HUDEP-2 (cell line): ENCODE data around the gene FIS1.
"Not testable (repeated sequence)": the region's sequence is repeated elsewhere in the genome, so short reads cannot be mapped to it uniquely, and the experiment has no call there.

Source experiments
- DNase-seq, 76 experiments: peaks; one replicate each; lab custom pipeline; 2025; ENCODE audit not compliant: unreplicated experiment in 76 of 76; lab: John Stamatoyannopoulos, UW

Gene FIS1

DNA sequence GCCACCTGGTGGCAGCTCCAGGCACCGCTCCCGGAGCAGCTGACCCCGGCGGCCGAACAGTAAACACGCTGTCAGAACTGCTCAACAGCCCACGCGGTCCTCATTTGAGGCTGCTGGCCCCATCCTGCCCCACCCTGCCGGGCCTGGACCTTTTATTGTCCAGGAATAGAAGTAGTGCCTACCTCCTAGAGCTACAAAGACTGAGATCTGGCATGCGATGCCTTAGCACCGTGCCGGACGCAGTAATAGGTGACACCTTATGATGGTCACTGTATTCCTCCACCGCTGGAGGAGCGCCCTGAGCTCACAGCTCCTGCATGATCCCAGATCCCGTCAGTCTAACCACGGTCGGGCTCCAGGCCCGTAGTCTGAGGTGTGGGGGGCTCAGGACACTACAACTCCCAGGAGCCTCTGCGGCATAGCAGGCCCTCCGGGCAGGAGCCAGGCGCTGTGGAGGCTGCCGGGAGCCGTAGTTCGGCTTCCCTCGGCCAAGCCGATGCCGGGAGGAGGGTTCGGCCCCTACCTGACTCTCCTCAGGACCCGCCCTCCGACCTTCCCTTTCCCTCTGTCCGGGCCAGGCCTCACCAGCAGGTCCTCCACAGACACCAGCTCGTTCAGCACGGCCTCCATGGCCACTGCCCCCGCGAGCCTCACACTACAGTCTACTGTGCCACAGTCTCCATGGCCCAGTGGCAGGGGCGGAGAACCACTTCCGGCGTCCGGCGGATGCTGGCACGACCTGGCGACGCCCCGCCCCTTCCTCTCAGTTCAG lies at the start of gene FIS1:
TSS of gene FIS1 (minus strand) at position 707 of the 772 bp plus-strand sequence. CDS start at position 630, 77 bp downstream.
- peak in 75 of 76 experiments; percentile 45 to 92 (median 84) for DNase-seq

DNA sequence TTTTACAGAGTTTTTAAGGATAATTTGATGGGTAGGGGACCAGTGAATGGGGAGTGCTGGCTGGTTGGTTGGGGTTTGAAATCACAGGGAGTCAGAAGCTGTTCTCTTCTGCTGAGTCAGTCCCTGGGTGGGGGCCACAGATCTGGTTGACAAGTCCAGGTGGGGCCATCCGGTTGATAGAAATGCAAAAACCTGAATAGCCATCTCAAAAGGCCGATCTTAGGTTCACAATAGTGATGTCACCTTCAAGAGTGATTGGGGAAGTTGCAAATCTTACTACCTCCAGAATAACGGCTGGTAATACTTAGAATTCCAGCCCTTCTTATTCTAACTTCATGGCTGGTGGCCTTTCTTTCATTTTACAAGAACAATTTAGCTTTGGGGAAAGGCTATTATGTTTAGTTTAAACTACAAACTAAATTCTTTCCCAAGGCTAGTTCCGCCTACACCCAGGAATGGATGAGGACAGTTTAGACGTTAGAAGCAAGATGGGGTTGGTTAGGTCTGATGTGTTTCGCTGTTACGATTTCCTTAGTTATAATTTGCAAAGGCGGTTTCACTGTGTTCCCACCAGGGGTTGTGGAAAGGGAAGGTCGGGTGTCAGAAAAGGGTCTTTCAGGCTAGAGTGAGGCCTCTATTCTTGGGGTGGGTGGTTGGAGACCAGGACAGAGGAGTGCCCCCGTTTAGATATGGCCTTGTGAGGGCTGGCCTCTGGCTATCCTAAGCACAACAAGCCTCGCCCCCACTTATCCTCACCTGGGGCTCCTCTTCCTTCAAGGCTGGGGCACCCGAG lies 49.4 kb upstream of the FIS1 start:
- DNase-seq, result no peak

DNA sequence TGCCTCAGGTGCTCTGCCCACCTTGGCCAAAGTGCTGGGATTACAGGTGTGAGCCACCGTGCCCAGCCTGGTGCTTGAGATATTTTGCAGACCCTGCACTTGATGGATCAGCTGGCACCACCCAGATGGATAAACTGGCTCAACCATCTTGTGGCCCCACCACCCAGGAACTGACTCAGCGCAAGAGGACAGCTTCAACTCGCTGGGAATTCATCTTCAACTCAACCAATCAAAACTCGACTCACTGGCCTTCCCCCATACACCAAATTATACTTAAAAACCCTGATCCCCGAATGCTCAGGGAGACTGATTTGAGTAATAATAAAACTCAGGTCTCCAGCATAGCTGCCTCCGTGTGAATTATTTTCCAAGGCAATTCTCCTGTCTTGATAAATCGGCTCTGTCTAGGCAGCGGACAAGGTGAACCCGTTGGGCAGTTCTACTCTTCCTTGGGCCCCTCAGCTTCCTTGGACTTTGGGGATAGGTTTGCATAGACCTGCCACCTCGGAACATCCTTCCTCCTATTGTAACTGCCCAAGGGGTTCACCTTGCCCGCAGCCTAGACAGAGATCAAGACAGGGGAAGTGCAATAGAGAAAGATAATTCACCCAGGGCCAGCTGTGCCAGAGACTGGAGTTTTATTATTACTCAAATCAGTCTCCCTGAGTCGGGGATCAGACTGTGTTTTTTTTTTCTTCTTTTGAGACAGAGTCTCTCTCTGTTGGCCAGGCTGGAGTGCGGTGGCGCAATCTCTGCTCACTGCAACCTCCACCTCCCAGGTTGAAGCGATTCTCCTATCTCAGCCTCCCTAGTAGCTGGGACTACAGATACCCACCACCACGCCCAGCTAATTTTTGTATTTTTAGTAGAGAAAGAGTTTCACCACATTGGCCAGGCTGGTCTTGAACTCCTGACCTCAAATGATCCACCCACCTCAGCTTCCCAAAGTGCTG lies 48.5 kb upstream of the FIS1 start:
- not testable (repeated sequence) for DNase-seq

DNA sequence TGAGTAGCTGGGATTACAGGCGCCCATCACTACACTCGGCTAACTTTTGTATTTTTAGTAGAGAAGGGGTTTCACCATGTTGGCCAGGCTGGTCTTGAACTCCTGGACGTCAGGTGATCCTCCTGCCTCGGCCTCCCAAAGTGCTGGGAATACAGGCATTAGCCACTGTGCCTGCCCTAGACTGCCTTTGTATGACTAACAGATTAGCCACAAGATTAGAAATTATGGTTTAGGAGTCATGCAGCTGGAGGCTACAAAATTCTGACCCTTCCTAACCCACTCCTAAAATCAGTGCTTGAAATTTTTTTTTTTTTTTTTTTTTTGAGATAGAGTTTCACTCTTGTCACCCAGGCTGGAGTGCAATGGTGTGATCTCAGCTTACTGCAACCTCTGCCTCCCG lies 47.7 kb upstream of the FIS1 start:
- not testable (repeated sequence) for DNase-seq

DNA sequence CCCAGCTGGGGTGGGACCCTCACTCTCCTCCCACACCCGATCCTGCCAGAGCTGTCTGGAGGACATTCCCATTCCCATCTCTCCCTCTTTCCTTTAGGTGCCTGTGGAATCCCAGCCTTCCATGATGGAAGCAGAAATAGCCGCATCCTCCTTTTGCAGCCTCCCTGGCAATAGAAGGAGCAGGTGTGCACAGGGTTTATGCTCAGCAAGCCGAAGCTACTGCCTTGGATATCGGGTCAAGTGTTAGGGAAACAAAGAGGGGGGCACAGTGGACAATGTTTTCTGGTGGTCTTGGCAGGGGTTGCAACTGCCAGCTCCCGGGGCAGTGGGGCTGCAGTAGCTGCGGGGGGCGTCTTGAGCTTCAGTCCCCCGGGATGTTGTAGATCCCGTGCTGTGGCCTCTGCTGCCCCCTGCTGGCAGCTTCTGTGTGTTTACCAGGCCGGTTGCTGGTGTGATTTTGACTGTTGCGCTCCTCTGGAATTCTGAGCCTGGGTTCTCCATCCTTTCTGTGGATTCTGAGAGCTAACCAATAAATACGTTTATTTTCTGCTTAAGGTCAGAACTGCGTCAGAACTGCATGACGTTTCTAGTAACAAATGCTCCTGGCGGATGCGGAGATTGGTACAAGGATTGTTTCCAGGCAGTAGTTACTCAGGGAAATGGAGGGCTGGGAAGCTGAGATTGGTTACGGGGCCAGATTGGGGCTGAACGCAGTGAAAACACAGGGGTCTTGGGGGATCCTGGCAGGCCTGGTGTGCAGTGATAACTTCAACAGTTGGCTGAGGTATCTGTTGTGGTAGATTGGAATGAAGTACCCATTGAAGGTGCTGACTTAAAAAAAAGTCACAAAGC lies 45.5 kb upstream of the FIS1 start:
- DNase-seq, result peak in 43 of 76 experiments; percentile 3 to 57 (median 22)

DNA sequence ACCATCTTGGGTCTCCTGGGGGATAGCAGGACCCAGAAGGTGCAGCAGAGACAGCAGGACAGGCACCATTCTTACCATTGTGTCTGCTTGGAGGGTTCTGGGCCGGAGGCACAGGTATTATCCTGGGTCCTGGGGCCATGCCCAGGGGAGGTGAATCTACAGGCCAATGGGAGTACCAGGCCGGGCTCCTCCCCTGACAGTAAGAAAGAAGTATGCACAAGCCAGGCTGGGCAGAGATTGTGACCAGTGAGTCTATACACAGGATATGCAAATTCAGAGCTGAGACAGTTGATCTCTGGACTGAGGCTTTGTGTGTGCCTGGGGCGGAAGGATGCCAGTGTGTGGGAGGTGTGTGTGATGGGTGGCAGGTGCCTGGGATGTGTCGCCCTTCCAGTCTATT lies 44.8 kb upstream of the FIS1 start:
- not testable (repeated sequence) for DNase-seq

DNA sequence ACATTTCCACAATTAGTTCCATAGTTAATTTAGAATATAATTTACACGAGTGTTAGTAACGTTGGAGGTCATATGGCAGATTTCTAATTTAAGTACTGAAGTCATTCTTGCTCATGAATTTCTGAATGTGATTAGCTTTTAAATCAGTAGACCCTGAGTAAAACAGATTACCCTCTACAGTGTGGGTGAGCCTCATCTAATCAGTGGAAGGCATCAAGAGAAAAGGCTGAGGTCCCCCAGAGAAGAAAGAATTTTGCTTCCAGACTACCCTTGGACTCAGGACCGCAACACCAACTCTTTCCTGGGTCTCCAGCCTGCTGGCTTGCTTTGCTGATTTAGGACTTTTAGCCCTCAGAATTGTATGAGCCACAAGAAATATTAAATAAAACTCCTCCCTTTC lies 43.6 kb upstream of the FIS1 start:
- no peak for DNase-seq

DNA sequence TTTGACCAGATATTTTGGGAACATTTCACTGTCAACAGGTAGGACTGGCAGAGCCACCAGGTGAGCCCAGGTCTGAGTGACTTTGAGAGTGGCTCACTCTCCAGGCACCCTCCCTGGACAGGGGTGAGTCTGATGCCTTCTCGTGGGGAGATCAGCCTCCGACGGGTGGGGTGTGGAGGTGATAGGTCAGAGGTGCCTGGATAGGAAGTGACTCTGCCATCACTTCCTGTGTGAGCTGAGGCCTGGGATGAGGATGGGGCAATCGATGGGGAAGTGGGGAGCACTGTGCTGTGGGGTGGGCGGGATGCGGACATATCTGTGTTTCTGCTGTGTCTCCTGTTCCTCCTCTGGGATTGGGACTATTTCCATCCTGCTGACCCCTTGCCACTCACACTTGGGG lies 42.2 kb upstream of the FIS1 start:
- DNase-seq, result no peak

DNA sequence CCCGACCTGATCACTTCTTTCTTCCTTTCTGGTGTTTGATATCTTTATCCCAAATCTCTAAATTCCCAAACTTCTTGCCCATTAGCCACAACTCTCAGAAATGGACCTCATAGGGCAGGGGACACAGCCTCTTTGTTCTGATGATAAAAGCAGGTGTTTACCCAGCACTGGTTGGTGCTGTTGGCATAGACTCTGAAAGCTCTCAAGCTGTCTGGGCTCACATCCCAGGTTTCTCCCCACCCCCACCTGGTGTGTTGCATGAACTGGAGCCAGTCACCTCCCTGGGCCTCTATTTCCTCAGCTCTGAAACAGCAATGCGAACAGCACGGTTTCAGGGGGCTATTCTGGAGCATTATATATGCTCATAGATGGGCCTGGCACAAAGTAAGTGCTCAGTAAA lies 41.0 kb upstream of the FIS1 start:
- DNase-seq, result not testable (repeated sequence)

DNA sequence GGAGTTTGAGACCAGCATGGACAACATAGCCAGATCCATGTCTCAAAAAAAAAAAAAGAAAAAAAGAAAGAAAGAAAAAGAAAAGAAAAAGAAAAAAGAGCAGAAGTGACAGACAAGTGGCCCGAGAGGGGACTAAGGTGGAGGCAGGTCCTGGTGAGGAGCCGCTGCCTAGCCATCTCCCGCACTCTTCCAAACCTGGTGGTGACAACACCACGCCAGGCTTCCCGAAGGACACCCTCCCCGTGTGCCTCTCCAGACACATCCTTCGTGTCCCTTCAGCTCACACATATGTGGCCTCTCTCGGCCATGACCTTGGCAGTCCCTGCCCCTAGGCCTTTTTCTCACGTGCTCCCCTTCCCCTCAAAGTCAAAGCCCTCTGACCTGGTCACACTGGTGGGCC lies 40.3 kb upstream of the FIS1 start:
- no peak for DNase-seq

DNA sequence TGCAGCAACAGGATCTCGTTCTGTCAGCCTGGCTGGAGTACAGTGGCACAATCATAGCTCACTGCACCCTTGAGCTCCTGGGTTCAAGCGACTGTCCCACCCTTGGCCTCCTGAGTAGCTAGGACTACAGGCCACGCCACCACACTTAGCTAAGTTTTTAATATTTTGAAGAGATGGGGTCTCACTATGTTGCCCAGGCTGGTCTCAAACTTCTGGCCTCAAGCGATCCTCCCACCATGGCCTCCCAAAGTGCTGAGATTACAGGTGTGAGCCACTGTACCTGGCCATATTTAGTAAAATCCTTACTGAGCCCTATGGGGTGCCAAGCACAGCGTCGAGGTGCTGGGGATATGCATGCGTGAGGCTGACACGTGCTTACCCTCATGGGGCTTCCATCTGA lies 36.0 kb upstream of the FIS1 start:
- DNase-seq, result not testable (repeated sequence)

DNA sequence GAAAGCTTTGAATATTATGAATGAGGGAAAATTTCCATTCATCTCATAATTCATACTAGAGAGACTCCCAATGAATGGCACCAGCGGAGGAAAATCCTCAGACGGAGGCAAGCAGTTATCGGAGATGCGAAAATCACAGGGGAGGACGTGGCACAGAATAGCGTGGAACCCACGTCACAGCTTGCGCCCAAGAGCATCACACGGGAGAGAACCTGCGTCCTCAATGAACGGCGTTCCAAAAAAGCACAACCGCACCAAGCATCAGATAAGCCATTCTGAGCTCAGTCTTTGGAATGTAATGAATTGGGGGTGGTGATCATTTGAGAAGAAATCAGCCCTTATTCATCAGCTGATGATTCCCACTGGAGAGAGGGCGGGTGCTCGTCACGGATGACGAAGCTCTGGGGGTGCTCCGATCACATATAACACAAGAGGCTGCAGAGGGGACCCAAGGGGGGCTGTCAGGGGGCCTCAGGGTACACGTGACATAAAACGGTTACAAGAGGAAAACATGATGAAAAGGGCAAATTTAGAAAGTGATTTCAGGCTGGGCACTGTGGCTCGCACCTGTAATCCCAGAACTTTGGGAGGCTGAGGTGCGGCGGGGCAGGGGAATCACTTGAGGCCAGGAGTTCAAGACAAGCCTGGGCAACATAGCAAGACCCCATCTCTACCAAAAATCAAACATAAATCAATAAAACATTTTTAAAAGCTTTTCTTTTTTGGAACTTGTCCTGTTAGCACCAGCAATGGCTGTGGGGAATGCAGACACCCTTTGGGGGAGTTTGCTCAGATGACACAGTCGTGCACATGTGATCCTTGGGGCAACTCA lies 33.8 kb upstream of the FIS1 start:
- no peak for DNase-seq

DNA sequence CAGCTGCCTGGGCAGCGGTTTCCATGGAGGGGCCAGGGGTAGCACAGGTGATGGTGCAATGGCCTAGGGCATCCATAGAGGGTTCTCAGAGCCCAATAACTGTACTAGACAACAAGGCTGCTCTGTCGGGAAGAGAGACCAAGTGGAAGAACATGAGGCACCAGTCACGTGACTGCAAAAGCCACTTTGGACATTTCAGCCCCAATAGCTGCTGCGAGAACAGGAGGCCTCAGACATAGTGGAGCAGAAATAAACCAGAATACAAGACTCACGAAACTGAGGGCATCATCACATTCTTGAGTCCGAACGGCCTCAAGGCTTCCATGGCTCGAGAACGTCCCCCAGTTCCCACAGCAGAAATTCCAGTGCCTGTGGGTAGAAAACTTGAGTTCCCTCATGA lies 32.3 kb upstream of the FIS1 start:
- DNase-seq, result no peak

DNA sequence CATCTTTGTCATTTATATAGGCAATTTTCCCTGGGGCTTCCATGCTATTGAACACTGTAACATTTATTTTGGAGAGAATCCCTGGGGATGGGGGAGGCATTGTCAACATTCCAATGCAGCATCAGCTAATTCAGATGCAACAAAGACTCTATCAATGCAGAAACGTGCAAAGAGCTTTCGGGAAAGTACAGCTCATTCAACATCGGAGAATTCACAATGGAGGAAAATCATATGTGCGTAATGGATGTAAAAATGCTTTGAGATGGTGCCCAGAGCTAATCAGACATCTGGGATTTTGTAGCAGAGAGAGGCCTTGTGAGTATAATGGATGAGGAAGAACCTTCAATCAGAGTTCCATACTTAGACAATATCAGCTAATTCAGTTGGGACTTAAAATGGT lies 28.3 kb upstream of the FIS1 start:
- no peak for DNase-seq

DNA sequence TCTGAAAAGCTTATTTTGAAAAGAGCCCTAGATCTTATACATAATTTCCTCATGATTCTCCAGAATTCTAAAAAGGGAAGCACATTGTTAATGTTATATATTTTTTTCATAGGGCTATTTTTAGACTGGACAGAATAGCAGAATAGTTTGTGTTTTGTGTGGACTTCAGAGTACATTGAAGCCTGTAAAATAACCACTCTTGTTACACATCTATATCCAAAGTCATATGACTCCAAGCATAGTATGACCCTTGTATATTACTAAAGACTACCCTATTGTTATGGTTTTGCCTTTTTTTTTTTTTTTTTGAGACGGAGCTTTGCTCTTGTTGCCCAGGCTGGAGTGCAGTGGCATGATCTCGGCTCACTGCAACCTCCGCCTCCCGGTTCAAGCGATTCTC lies 26.1 kb upstream of the FIS1 start:
- DNase-seq, result no peak

DNA sequence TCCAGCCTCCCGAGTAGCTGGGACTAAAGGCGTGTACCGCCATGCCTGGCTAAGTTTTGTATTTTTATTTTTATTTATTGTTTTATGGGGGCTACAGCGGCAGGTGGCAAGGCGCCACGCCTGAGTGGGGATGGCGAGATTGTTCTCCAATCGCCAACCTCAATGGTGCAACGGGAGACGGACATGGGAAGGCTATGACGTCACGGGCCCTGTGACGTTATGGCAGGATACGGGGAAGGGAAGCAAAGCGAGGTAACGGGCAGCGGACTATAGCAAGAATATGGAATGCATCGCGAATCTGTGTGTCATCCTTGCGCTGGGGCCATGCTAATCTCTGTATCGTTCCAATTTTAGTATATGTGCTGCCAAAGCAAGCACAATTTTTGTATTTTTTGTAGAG lies 24.8 kb upstream of the FIS1 start:
- no peak for DNase-seq

DNA sequence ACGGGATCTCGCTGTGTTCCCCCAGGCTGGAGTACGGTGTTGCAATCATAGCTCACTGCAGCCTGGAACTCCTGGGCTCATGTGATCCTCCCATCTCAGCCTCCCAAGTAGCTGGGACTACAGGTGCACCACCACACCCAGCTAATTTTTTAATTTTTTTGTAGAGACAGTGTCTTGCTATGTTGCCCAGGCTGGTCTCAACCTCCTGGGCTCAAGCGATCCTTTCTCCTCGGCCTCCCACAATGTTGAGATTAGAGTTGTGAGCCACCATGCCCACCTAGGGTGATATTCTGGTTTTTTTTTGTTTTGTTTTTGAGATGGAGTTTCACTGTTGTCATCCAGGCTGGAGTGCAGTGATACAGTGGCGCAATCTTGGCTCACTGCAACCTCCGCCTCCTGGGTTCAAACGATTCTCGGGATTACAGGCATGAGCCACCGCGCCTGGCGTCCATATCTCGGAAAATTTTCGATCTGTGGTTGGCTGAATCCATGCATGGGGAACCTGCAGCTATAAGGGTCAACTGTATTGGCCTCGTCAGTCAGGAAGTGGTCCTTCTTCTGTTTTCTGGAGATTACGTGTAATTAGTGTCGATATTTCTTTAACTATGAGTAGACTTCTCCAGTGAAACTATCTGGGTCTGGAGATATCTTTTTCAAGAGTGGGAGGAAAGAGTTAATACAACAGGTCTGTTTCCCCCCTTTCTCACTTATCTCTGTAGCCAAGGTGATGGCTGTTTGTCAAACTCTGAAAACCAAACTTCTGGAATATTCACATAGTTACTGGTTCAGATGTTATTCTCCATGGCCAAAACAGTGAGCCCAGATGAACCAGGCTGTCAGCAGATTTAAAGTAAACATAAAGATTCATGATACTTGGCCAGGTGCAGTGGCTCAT lies 21.0 kb upstream of the FIS1 start:
- peak in 6 of 76 experiments; percentile 10 to 48 (median 26) for DNase-seq

DNA sequence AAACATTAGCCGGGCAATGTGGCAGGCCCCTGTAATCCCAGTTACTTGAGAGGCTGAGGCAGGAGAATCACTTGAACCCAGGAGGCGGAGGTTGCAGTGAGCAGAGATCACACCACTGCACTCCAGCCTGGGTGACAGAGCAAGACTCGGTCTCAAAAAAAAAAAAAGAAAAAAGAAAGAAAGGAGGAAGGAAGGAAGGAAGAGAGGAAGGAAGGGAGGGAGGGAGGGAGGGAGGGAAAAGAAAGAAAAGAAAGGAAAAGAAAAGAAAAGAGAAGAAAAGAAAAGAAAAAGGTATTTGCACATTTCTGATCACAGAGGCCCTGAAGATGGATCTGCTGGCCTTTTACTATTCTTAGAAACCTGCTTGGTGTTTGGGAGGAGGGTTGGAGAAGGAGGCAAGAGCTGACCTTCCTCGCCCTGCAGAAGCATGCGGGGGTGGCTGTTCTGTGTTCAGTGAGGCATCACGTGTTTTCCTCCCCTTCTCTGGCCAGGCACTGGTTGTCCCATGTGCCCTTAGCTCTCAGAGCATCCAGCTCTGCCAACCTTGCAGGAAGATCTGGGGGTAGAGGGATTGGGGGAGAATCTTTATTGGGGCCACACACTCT lies 19.3 kb upstream of the FIS1 start:
- DNase-seq, result peak in 69 of 76 experiments; percentile 1 to 82 (median 56)
